HCT116 (cell line): Measurements from ENCODE around the gene IQGAP2. TPM values are rescaled to one million over a fixed set of nuclear protein-coding genes. Genes with fewer than 3 reads are reported as not detected.

Experiments
- ATAC-seq: fragments of 200-7000 bp; cut with Tn5 transposase; 2 replicates; pipeline ENCODE4 v1.9.1; 2020; ENCODE audit warnings: mild to moderate bottlenecking, moderate library complexity
- BruUV-seq: library from RNA; stranded (reverse); fragments of 400-500 nt; replicated peaks from 2 replicates; lab custom pipeline; 2021; lab: Mats Ljungman, UMichigan
- CTCF ChIA-PET: fragments of 300-600 bp; sonication (Branson Sonifier 250); formaldehyde crosslinking; loops from one replicate; lab custom pipeline; 2021; ENCODE audit warnings: antibody characterized with exemption; lab: Charles Lee
- POLR2A ChIA-PET: fragments of 300-600, 350-600 bp; sonication (Branson Sonifier 250); formaldehyde crosslinking; loops from one replicate; lab custom pipeline; 2021; ENCODE audit warnings: antibody characterized with exemption; lab: Charles Lee
- RAD21 ChIA-PET, 2 experiments: fragments of 300-600 bp; sonication (Branson Sonifier 250); formaldehyde crosslinking; loops; one replicate each; lab custom pipeline; 2023; ENCODE audit warnings: low total read pairs in 2 of 2; ENCODE audit not compliant: uncharacterized antibody in 2 of 2, unreplicated experiment in 2 of 2, low non-redundant PET in 1 of 2; lab: Charles Lee
- DNase-seq: peaks from one replicate; pipeline ENCODE4 v3.0.0-alpha.2; 2010; ENCODE audit warnings: low read depth, low spot score
- H2AFZ ChIP-seq: fragments of 200-600 bp; shearing (Covaris generic), sonication (generic); 2 replicates; pipeline ENCODE4 v1.6.1; 2017; ENCODE audit warnings: low read depth, mixed run types, mixed read lengths, antibody characterized with exemption, low read length; ENCODE audit not compliant: poor library complexity, severe bottlenecking
- H3K27ac ChIP-seq: 2 replicates; pipeline ENCODE4 v1.5.1; 2012; ENCODE audit warnings: low read depth, low read length
- H3K27me3 ChIP-seq: fragments of 200-600 bp; sonication (generic); 2 replicates; pipeline ENCODE4 v1.6.1; 2016; ENCODE audit warnings: mixed run types, low read length, mixed read lengths; ENCODE audit not compliant: insufficient read depth
- H3K36me3 ChIP-seq, 2 experiments: fragments of 200-500 bp in 1 of 2; fragments of 200-600 bp in 1 of 2; sonication (Bioruptor generic) in 1 of 2; sonication (generic) in 1 of 2; 2 replicates each; pipeline versions ENCODE4 v1.5.1 to v1.6.1; 2014 to 2016; ENCODE audit warnings: low read length in 2 of 2, inconsistent platforms in 1 of 2, mixed read lengths in 1 of 2, mixed run types in 1 of 2; ENCODE audit not compliant: insufficient read depth in 2 of 2, control insufficient read depth in 1 of 2
- H3K4me1 ChIP-seq, 2 experiments: fragments of 200-600 bp in 1 of 2; sonication (generic) in 1 of 2; 2 replicates each; pipeline versions ENCODE4 v1.5.1 to v1.6.1; 2012 to 2017; ENCODE audit warnings: low read length in 2 of 2, inconsistent platforms in 1 of 2, mild to moderate bottlenecking in 1 of 2, mixed read lengths in 1 of 2, mixed run types in 1 of 2, moderate library complexity in 1 of 2; ENCODE audit not compliant: insufficient read depth in 2 of 2, control insufficient read depth in 1 of 2
- H3K4me2 ChIP-seq: fragments of 200-600 bp; sonication (generic); 2 replicates; pipeline ENCODE4 v1.6.1; 2017; ENCODE audit warnings: mixed run types, low read length, mixed read lengths
- H3K4me3 ChIP-seq, 2 experiments: fragments of 200-600 bp in 1 of 2; sonication (generic) in 1 of 2; replicated peaks in 1 of 2; 2 replicates each; pipeline ENCODE4 v1.5.1; 2011 to 2016; ENCODE audit warnings: low read length in 2 of 2, control low read depth in 1 of 2, low read depth in 1 of 2, mild to moderate bottlenecking in 1 of 2, mixed read lengths in 1 of 2, mixed run types in 1 of 2
- H3K79me2 ChIP-seq: fragments of 200-600 bp; sonication (generic); 2 replicates; pipeline ENCODE4 v1.6.1; 2017; ENCODE audit warnings: mild to moderate bottlenecking, mixed run types, low read length, moderate library complexity, mixed read lengths; ENCODE audit not compliant: insufficient read depth
- H3K9ac ChIP-seq: fragments of 200-600 bp; sonication (generic); 2 replicates; pipeline ENCODE4 v1.6.1; 2016; ENCODE audit warnings: low read length, mixed read lengths
- H3K9me2 ChIP-seq: fragments of 200-600 bp; sonication (generic), shearing (Covaris generic); 2 replicates; pipeline ENCODE4 v1.6.1; 2017; ENCODE audit warnings: mixed run types, mild to moderate bottlenecking, moderate library complexity; ENCODE audit not compliant: insufficient read depth
- H3K9me3 ChIP-seq, 2 experiments: fragments of 200-500 bp in 1 of 2; fragments of 200-600 bp in 1 of 2; sonication (Bioruptor generic) in 1 of 2; sonication (generic) in 1 of 2; 2 replicates each; pipeline ENCODE4 v1.6.1; 2014 to 2017; ENCODE audit warnings: low read length in 2 of 2, mixed read lengths in 2 of 2, inconsistent platforms in 1 of 2, low read depth in 1 of 2, mild to moderate bottlenecking in 1 of 2, mixed run types in 1 of 2, moderate library complexity in 1 of 2; ENCODE audit not compliant: control insufficient read depth in 1 of 2, insufficient read depth in 1 of 2
- H4K20me1 ChIP-seq: fragments of 200-600 bp; sonication (generic), shearing (Covaris generic); 2 replicates; pipeline ENCODE4 v1.6.1; 2017; ENCODE audit warnings: mixed run types, mild to moderate bottlenecking, moderate library complexity; ENCODE audit not compliant: insufficient read depth
- CBX3 ChIP-seq: IDR thresholded peaks from 2 replicates; pipeline ENCODE4 v1.6.1; 2012; ENCODE audit warnings: low read depth
- EGR1 ChIP-seq: IDR thresholded peaks from 2 replicates; pipeline ENCODE4 v1.6.1; 2012; ENCODE audit warnings: low read depth
- EZH2phosphoT487 ChIP-seq: fragments of 200-600 bp; IDR thresholded peaks from 2 replicates; pipeline ENCODE4 v1.6.1; 2018; ENCODE audit warnings: antibody characterized with exemption, borderline replicate concordance
- RAD21 ChIP-seq: IDR thresholded peaks from 2 replicates; pipeline ENCODE4 v1.6.1; 2012; ENCODE audit warnings: low read depth, mild to moderate bottlenecking
- SRF ChIP-seq: IDR thresholded peaks from 2 replicates; pipeline ENCODE4 v1.6.1; 2012; ENCODE audit warnings: low read depth
- TCF7L2 ChIP-seq: IDR thresholded peaks from 2 replicates; pipeline ENCODE4 v1.7.0; 2011; ENCODE audit warnings: borderline replicate concordance, inconsistent platforms; ENCODE audit not compliant: insufficient read depth, insufficient read length; ENCODE audit errors: extremely low read depth
- YY1 ChIP-seq: IDR thresholded peaks from 2 replicates; pipeline ENCODE4 v1.6.1; 2011; ENCODE audit warnings: low read length, low read depth, moderate library complexity, mild to moderate bottlenecking; ENCODE audit not compliant: insufficient replicate concordance; ENCODE audit errors: extremely low read depth
- intact Hi-C: fragments of 100-400 bp; cut with micrococcal nuclease; formaldehyde crosslinking; loops from 2 replicates; pipeline ENCODE4 v1.10.0; 2022
- total RNA-seq: library from RNA; stranded (reverse); gene quantifications from one replicate; pipeline ENCODE4 v1.2.1, GENCODE V29; 2021; ENCODE audit not compliant: unreplicated experiment
- TF ChIP-seq, protein P1 (sequence below): IDR thresholded peaks from 2 replicates; pipeline ENCODE4 v1.6.1; 2012
- TF ChIP-seq, protein P2 (sequence below), 3 experiments: fragments of 200-600 bp in 1 of 3; sonication (generic) in 1 of 3; IDR thresholded peaks in 2 of 3; conservative IDR thresholded peaks in 1 of 3; 2 replicates each; pipeline ENCODE4 v1.5.1; 2012 to 2017; ENCODE audit warnings: low read depth in 2 of 3, low read length in 2 of 3, antibody characterized with exemption in 1 of 3, borderline replicate concordance in 1 of 3, control low read depth in 1 of 3, mild to moderate bottlenecking in 1 of 3, mixed read lengths in 1 of 3, mixed run types in 1 of 3, moderate library complexity in 1 of 3; ENCODE audit not compliant: insufficient read depth in 1 of 3

Gene IQGAP2
- total RNA-seq, 1 experiment from 2014 or later = 2.0 TPM

- Histone ChIP-seq H4K20me1 (no peaks in the 10 kb centered on the region), H3K4me3 (no peak overlapping the region), H3K4me2 (no peak overlapping the region), H3K4me1 (no peaks in the 10 kb centered on the region), H3K27me3 (no peaks in the 10 kb centered on the region), H3K9me3 (no peaks in the 10 kb centered on the region), H3K9ac (no peak overlapping the region), H3K79me2 (no peaks in the 10 kb centered on the region), H3K9me2 (no peaks in the 10 kb centered on the region), H2AFZ (no peak overlapping the region), H3K36me3 (no peaks in the 10 kb centered on the region), H3K27ac (no peak overlapping the region)
- intact Hi-C loops = no loop called here
- ChIA-PET RAD21 (no interaction called here), POLR2A (no interaction called here), CTCF (no interaction called here)
- ATAC-seq = no peak
- no peak for DNase-seq
- no TSS peak for BruUV-seq
- TF ChIP-seq TCF7L2 (no peak), EGR1 (no peak), EZH2phosphoT487 (no peak), CBX3 (no peak), RAD21 (no peak), SRF (no peak), YY1 (no peak)
- TF ChIP-seq, protein P1, sequence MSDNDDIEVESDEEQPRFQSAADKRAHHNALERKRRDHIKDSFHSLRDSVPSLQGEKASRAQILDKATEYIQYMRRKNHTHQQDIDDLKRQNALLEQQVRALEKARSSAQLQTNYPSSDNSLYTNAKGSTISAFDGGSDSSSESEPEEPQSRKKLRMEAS = no peak
- TF ChIP-seq, protein P2, sequence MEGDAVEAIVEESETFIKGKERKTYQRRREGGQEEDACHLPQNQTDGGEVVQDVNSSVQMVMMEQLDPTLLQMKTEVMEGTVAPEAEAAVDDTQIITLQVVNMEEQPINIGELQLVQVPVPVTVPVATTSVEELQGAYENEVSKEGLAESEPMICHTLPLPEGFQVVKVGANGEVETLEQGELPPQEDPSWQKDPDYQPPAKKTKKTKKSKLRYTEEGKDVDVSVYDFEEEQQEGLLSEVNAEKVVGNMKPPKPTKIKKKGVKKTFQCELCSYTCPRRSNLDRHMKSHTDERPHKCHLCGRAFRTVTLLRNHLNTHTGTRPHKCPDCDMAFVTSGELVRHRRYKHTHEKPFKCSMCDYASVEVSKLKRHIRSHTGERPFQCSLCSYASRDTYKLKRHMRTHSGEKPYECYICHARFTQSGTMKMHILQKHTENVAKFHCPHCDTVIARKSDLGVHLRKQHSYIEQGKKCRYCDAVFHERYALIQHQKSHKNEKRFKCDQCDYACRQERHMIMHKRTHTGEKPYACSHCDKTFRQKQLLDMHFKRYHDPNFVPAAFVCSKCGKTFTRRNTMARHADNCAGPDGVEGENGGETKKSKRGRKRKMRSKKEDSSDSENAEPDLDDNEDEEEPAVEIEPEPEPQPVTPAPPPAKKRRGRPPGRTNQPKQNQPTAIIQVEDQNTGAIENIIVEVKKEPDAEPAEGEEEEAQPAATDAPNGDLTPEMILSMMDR (IDR thresholded peaks at IDR 0.05 in 2 of 3, conservative IDR thresholded peaks at IDR 0.05 in 1 of 3; ENCODE audit: borderline replicate concordance in 1 of 3, insufficient read depth in 1 of 3, low read depth in 2 of 3, low read length in 2 of 3) = no peak
Measured at GRCh38 chr5:76393035-76393680, 9.9 kb upstream of the IQGAP2 start.
